GM19467 (cell line): ENCODE measurements around the gene VSIG10.
"Not testable (repeated sequence)": the region's sequence is repeated elsewhere in the genome, so short reads cannot be mapped to it uniquely, and the experiment has no call there.

Source experiments
- ATAC-seq: cut with Tn5 transposase; IDR thresholded peaks from one replicate; pipeline ENCODE4 v1.9.1; 2021; ENCODE audit warnings: mild to moderate bottlenecking, moderate library complexity; ENCODE audit not compliant: unreplicated experiment

The VSIG10 gene

GRCh38 chr12:118107694-118108093 lies 3.9 kb upstream of the VSIG10 start:
- ATAC-seq, result no peak

DNA sequence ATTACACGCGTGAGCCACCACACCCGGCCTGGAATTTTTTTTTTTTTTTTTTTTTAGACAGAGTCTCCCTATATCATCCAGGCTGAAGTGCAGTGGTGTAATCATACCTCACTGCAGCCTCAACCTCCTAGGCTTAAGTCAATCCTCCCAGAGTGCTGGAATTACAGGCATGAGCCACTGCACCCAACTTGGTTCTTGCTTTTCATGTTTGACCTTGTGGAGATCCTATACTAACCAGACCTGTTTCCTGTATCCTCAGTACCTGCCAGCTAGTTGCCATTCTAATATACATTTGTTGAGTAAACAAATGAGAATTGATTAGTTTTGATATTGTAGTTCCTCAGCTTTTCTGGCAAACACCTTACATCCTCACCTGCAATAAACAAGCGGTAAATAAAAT lies 3.2 kb upstream of the VSIG10 start:
- no peak for ATAC-seq

DNA sequence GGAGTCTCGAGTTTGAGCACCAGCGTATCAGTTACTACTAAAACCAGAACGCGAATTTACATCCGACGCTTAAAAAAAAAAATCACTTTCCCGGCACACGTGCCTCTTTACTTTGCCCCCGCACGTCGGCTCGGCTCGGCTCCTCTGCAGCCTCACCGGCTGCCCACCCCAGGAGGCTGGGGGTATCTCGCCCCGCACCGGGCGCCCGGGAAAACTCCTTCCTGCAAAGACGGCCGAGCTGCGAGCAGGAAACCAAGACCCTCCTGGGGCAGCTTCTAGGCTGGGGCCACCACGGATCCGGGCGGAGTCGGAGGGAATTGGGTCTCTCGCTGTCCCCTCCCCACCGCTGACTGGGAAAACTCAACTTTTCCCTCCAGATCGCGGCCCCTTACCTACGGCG lies 610 bp downstream of the VSIG10 start:
- no peak for ATAC-seq

- ATAC-seq, result no peak
Measured at GRCh38 chr12:118102609-118103008, 1.2 kb downstream of the VSIG10 start.

DNA sequence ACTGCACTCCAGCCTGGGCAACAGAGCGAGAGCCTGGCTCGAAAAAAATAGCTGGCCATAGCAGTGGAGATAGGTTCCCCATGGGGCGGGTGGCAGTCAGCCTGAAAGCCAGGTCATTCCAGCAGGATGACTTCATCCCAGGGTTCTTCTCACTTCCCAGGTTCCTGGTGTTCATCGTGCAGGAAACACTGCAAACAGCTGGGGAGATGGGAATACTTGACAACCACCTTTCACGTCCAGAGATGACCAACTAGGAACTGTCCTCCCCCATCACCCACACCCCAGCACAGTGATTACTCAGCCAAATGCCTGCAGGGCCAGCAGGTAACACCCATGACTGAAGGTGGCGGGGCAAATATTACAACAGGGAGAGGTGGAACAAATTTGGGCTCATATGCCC lies 1.7 kb downstream of the VSIG10 start:
- no peak for ATAC-seq

DNA sequence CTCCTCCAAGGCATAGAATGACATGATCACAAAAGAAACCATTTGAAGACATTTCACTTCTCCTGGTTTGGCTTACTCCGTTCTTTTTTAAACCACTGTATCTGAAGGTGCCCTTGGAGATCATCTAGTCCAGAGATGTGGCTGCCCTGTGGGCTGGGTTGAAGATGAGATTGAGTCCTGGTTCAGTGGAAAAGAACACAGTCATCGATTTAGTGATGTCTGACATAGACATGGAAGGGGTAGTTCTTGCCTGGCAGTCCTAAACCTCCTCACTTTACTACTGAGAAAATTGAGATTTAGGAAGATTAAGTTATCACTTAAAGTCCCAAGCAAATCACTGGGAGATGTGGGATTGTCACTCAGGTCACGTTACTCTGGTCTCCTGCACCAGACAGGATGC lies 2.8 kb downstream of the VSIG10 start:
- no peak for ATAC-seq

- ATAC-seq, result no peak
Measured at GRCh38 chr12:118098911-118099671, 4.7 kb downstream of the VSIG10 start.

DNA sequence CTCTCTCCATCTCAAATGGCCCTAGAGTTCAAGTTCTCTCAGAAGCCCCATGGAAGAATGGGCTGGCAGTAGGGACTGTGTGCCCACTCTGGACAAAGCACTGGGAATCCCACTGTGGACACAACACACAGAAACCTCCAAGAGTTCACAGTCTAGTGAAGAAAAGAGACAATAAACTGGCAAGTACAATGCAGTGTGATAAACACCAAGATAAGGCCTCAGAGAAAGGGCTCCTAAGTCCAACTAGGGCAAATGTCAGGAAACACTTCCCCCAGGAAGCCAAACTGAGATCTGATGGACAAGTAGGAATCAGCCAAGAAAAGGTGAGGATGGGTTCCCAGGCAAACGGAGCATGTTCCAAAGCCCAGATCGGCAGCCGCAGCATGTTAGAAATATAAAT lies 5.4 kb downstream of the VSIG10 start:
- no peak for ATAC-seq

- ATAC-seq, result no peak
Measured at GRCh38 chr12:118094039-118094438, 9.8 kb downstream of the VSIG10 start.

GRCh38 chr12:118089782-118090181 lies 14.0 kb downstream of the VSIG10 start:
- ATAC-seq, result no peak

DNA sequence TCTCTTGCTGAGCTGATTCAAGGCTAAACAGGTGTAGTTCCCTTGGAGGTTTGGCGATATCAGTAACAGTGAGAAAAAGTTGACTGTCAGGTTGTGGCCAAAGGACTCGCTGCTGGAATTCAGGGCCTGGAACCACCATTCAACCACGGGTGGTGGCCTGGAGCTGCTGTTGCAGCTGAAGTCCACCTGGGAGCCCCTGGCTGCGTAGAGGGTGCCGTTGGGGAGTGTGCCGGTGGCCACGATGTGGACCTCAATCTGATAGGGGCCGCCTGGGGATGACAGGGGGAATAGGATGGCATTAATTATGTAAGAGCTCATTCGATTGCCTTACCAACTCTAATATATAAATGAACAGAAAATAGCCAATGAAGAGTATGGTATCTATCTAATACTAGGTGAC lies 21.6 kb downstream of the VSIG10 start:
- ATAC-seq, result no peak

GRCh38 chr12:118081521-118081920 lies 22.3 kb downstream of the VSIG10 start:
- not testable (repeated sequence) for ATAC-seq

DNA sequence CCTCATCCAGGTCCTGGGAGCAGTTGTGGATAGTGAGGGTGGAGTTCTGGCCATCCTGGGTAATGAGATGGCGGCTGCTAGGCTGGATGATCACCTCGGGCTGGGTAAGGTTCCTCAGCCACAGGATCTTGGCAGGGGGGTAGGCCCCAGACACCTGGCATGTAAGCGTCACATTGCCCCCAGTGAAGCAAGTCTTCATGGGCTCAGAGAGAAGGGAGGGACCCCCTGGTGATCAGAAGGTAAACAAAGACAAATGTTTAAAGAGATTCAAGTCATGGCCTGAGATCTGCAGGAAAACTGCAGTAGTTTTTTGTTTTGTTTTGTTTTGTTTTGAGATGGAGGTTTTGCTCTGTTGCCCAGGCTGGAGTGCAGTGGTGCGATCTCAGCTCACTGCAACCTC lies 30.0 kb downstream of the VSIG10 start:
- ATAC-seq, result no peak

- ATAC-seq, result no peak
Measured at GRCh38 chr12:118070650-118071049, 33.2 kb downstream of the VSIG10 start.

GRCh38 chr12:118068445-118068844 lies 35.4 kb downstream of the VSIG10 start:
- no peak for ATAC-seq

GRCh38 chr12:118065380-118065779 lies 38.4 kb downstream of the VSIG10 start:
- no peak for ATAC-seq

GRCh38 chr12:118064608-118065007 lies 39.2 kb downstream of the VSIG10 start:
- ATAC-seq, result no peak

GRCh38 chr12:118063576-118064391 lies 40.0 kb downstream of the VSIG10 start:
- no peak for ATAC-seq

GRCh38 chr12:118061873-118062843 lies 41.7 kb downstream of the VSIG10 start:
- no peak for ATAC-seq

DNA sequence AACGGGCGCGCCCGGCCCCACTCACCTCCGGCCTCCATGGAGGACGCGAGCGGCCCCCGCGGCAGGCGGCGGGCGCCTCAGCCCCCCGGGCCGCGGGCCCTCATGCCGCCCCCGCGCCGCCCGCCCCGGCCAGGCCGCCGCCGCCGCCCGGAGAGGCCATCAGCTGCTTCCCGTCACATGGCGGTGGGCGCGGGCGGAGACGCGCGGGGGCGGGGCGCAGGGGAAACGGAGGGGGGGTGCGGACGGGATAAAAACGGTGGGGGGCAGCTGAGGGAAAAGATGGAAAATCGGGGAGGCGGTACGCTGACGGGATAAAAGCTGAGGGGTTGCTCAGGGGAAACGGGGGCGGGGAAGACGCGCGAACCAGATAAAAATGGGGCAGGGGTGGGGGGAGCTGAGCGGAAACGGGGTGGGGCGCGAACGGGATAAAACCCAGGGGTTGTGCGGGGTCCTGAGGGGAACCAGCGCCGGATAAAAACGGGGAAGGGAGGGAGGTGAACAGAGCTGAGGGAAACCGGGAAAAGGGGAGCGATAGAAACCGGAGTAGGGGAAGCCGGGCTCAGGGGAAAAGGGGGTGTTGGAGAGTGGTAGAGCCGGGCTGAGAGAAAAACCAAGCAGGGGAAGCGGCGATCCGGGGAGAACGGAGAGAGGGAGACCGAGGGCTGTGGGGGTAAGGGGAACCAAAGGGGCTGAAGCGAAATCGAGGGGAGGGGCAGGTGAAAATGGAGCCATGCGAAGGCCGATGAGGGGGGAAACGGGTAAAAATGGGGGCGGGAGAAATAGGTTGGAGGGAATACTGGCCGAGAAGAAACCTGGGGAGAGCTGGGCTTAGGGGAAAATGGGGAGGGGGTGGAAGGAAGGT lies 42.6 kb downstream of the VSIG10 start, which contains the start of gene WSB2:
WSB2 (minus strand) TSS at position 169 of the 862 bp plus-strand sequence; CDS start at position 38, 131 bp downstream.
- no peak for ATAC-seq
